ENCODE data around the gene SMPD1.

GRCh38 chr11:6402061-6402470, 11.8 kb downstream of the SMPD1 start:
- TF ChIP-seq, protein P1, sequence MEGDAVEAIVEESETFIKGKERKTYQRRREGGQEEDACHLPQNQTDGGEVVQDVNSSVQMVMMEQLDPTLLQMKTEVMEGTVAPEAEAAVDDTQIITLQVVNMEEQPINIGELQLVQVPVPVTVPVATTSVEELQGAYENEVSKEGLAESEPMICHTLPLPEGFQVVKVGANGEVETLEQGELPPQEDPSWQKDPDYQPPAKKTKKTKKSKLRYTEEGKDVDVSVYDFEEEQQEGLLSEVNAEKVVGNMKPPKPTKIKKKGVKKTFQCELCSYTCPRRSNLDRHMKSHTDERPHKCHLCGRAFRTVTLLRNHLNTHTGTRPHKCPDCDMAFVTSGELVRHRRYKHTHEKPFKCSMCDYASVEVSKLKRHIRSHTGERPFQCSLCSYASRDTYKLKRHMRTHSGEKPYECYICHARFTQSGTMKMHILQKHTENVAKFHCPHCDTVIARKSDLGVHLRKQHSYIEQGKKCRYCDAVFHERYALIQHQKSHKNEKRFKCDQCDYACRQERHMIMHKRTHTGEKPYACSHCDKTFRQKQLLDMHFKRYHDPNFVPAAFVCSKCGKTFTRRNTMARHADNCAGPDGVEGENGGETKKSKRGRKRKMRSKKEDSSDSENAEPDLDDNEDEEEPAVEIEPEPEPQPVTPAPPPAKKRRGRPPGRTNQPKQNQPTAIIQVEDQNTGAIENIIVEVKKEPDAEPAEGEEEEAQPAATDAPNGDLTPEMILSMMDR (IDR thresholded peaks at IDR 0.05; ENCODE audit: insufficient read depth, low read depth, low read length): no peak
- TF ChIP-seq EZH2 (IDR thresholded peaks at IDR 0.05; ENCODE audit: insufficient read depth, low read length): no peak
